Measurements from ENCODE around the gene RASA3.
"Not testable (repeated sequence)": the region's sequence is repeated elsewhere in the genome, so short reads cannot be mapped to it uniquely, and the experiment has no call there.

The RASA3 gene

DNA sequence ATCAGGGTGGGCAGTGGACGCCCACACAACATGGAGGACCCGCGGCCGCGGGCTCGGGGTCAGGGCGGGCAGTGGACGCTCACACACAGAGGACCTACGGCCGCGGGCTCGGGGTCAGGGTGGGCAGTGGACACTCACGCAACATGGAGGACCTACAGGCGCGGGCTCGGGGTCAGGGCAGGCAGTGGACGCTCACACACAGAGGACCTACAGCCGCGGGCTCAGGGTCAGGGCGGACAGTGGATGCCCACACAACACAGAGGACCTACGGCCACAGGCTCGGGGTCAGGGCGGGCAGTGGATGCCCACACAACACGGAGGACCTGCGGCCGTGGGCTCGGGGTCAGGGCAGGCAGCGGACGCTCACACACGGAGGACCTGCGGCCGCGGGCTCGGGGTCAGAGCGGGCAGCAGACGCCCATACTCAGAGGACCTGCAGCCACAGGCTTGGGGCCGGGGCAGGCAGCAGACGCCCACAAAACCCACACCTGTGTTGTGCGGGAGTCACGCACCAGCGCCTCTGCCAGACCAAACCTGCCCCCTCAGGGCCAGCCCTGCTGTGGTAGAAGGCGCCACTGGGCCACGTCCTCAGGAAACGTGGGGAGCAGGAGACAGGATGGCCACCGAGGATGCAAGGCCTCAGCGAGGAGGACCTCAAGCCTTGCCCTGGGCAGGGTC lies 131.0 kb downstream of the RASA3 start:
- no peak for DNase-seq (ENCODE audit: low spot score)

- DNase-seq (ENCODE audit: low spot score) = no peak
Measured at GRCh38 chr13:114000151-114001040, 132.0 kb downstream of the RASA3 start.

- no peak for DNase-seq (ENCODE audit: low spot score)
Measured at GRCh38 chr13:113999618-113999910, 132.9 kb downstream of the RASA3 start.

DNA sequence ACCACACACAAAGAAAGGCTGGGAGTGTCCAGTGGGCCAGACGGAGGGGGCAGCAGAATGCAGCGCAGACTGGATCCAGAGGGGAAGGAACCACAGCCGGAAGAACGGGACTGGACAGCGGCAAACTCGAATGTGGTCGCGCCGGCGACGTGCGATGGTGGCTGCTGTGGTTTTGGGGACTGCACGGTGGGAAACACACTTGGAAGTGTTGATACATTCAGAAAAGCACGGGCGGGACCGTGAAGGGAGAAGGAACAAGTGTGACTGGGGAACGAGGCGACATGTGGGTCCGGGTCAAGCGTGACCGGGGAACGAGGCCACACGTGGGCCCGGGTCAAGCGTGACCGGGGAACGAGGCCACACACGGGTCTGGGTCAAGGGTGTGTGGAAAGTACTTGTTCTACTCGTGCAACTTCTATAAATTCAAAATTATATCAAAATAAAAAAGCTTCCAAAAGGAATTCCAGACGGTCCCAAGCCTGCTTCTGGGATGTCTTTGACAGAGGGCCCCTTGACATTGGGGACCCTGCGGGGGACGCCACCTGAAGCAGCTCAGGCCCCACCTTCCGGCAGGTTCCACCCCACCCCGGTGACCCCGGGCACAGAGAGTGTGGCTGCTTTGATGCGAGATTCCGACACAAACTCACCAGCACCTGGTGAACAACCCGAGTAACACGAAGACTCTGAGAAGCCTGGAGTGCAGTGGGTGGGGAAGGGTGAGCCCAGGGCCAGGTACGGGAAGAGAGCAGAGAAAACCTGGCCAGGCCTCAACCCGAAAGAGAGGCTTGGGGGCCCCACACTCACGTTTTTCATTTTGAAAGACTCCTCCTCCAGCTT lies 133.4 kb downstream of the RASA3 start:
- DNase-seq (ENCODE audit: low spot score) = no peak

DNA sequence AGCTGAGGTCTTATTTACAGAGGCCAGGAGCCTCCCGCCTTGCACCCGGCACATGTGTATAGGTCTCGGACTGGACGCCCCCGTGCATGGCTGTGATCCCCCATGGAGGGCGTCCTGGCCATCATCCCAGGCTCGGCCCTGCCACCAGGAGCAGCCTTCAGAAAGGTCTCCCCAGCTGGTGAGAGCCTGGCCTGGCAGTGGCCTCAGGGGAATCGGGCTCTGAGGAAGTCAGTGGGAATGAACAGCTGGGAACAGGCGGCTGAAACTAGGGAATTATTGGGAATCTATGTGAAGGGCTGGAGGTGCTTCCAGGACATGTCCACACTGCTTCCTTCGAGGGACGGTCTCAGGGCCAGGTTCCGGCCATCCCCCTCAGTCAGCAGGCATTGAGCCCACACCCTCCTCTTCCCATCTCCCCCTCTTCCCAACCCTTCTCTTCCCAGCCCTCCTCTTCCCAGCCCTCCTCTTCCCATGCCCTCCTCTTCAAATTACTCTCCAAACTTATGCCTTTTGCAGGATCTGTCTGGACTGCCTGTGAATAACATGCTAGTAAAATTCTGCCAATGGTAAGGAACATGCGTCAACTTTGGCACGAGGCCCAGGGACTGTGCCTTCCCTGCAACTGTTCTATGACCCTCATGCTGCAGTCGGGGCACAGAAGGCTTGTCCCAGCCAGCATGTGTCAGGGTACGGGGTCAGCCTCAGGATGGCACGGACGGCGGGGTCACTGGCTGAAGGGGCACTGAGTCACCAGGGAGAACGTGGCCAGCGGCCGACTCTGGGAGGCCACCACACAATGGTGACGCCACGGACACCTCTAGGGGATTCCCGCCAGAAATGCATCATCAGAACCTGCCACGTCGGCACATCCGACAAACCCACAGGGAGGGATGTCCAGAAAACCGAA lies 134.3 kb downstream of the RASA3 start:
- no peak for DNase-seq (ENCODE audit: low spot score)

DNA sequence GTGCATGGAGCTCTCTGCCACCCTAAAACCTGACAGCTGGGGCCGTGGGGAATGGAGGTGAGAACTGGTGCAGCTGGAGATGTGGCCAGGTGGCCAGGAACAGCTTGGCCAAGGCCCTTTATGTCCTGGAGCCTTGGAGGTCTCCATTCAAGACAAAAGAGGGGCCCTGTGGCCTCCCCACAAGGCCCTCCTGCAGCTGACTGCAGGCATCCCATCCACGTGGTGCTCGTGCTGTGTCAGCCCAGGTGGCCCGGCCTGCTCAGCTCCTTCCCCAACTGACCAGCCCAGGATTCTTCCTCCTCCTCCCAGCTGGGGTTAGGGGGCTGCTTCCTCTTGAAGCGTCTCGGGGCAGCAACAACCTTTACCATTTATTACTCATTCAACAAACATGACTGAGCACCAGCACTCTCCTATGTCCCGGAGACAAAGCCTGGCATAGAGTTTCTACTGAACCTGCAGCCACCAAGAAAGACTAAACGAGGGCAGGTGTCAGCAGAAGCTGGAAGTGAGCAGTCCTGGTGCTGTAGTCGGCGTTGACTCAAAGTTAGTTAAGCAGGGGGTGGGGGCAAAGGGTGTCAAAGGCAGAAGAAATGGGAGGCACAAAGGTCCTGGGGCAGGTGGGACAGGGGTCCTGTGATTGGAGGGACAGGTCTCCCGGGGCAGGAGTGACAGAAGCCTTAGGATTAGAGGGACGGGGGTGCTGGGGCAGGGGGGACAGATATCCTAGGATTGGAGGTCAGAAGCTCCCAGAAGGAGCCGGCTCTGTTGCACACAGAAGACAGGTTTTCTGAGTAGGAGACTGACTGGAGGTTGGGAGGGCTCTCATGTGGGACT lies 135.3 kb downstream of the RASA3 start:
- DNase-seq (ENCODE audit: low spot score) = no peak

DNA sequence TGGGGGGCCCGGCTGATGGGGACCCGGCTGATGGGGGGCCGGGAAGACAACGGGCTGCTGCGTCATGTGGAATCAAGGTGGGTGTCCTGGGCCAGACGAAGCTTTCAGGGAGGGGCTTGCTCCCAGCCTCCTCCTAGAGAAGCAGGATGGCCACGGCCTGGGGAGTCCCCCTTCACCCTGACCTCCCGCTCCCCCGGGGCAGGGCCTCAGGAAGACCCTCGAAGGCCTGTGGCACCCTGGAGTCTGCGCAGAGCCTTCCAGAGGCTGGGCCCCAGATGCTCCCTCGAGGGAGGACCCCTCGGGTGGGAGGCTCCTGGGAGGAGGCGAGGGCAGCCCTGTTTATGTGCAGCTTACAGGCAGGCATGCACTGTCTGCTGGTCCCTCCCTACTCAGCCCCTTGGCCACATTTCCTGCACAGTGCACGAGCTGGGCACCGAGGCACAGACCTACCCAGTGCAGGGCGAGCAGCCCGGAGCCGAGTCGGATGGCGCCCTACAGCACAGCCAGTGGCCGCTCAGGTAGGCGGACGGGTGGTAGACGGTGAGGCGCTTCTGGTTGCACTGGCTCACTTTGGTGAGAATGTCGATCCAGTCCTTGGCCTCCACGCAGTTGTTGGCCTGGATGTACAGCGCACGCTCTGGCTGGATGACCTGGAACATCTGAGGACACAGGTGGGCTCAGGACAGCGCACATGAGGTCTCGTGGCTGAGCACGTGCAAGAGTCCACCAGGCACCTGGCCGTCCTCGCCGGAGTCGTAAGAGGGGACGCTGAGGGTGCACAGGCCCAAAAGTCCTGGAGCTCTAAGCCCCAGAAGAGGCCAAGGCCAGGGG lies 136.1 kb downstream of the RASA3 start:
- DNase-seq (ENCODE audit: low spot score) = no peak

- DNase-seq (ENCODE audit: low spot score) = no peak
Measured at GRCh38 chr13:113995051-113995601, 137.3 kb downstream of the RASA3 start.

DNA sequence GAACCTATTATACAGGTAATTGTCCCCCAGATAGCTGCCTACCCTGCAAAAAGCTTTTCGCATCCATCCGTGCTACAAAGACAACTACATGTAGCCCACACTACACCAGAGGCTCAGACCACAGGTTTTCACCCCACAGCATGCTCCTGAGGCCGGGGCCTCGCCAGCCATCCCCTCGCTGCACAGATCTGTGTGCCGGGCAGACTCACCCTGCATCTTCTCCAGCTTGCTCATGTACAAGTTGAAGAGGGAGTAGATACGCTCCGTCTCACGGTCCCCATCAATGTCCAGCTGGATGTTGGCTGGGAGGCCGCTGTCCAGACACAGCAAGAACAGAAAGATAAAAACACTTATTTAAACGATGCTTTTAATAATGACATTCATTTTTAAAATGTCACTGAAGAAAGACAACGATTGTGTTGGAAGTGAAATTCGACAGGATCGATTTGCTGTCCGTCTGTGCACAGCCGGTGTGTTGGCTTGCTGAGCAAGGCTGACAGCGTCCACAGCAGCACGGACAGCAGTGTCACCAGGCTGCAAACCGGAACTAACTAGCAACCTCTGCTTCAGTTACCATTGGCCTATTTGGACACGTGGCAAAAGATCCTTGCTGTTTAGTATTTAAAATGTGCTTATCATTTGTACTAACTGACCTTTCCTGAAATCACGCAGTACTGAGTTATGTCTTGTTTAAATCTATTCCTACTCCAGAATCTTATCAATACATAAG lies 140.0 kb downstream of the RASA3 start:
- no peak for DNase-seq (ENCODE audit: low spot score)

GRCh38 chr13:113991676-113992179 lies 140.7 kb downstream of the RASA3 start:
- no peak for DNase-seq (ENCODE audit: low spot score)

- no peak for DNase-seq (ENCODE audit: low spot score)
Measured at GRCh38 chr13:113991191-113991669, 141.2 kb downstream of the RASA3 start.

DNA sequence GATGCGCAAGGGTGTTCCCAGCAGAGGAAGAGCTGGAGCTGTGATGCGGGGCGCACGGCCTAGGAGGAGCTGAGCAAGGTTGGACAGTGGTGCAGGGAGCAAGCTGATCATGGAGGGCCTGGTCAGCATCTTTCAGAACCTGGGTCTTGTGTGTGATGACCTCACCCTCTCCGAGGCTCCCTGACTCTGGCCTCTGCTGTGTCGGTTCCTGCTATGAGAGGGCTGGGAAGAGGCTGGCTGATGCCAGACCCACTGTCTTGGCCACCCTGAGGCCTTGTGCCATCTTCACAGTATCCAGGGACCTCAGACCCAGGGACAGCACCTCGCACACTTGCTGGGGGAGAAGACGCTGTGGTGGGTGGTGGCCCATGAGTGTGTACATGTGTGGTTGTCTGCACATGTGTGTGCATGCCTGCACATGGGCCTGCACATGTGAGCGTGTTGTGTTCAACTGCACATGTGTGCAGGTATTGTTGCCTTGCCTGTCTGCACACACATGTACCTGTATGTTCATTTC lies 142.0 kb downstream of the RASA3 start:
- no peak for DNase-seq (ENCODE audit: low spot score)

- no peak for DNase-seq (ENCODE audit: low spot score)
Measured at GRCh38 chr13:113989585-113990300, 142.7 kb downstream of the RASA3 start.

DNA sequence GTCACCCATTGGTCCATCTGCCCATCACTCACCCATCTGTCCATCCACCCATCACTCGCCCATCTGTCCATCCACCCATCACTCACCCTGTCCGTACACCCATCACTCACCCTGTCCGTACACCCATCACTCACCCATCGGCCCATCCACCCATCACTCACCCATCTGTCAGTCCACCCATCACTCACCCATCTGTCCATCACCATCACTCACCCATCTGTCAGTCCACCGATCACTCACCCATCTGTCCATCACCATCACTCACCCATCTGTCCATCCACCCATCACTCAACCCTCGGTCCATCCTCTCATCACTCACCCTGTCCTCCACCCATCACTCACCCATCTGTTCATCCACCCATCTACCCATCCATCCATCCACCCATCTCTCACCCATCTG lies 143.6 kb downstream of the RASA3 start:
- DNase-seq (ENCODE audit: low spot score) = not testable (repeated sequence)

- DNase-seq (ENCODE audit: low spot score) = no peak
Measured at GRCh38 chr13:113982296-113982661, 150.1 kb downstream of the RASA3 start.

DNA sequence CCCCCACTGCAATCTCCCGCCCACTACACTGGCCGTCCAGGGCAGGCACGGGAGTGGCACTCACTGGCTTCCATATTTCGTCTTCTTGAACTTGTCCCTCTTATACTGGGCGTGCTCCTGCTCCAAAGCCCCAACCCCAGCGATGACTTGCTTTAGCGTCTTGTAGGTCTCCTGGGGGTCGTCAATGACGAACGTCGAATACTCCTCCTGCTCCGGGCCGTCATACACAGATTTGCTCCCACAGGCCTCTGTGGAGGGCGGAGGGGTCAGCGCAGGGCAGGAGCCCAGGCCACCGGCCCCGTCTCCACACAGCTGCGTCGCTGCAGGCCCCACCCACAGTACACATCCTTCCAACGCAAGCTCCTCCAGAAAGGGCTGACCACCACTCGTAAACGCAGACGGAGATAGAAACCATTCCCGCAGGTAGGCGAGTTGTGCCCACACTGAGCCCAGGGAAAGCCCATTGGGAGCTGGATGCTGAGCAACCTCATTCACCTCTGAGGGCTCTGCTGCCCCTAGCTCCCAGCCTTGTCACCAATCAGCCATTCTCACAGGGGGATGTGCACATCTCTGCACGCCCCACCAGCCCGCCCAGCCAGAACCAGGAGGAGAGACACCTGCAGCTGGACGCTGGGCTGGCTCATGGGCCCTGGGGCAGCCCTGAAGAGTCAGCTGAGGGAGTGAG lies 150.7 kb downstream of the RASA3 start:
- DNase-seq (ENCODE audit: low spot score) = no peak

- DNase-seq (ENCODE audit: low spot score) = no peak
Measured at GRCh38 chr13:113981194-113981605, 151.2 kb downstream of the RASA3 start.

Measured in kidney capillary endothelial cell (primary cell).